Subcutaneous adipose tissue (tissue), 4 donors: Measurements from ENCODE around the gene TRPC4AP. TPM values are rescaled to one million over a fixed set of nuclear protein-coding genes. Genes with fewer than 3 reads are reported as not detected.

Source experiments
- CTCF ChIP-seq: fragments of 450-650 bp; IDR thresholded peaks from one replicate; pipeline ENCODE4 v1.5.1; 2016; ENCODE audit warnings: low read depth, mild to moderate bottlenecking, control low read depth, antibody characterized with exemption, moderate library complexity
- total RNA-seq, 4 donors: library from RNA; depleted of rRNA; stranded (reverse); fragments of >200 nt; gene quantifications; one replicate each; pipeline ENCODE4 v1.1.0, GENCODE V29; 2016

The TRPC4AP gene
- total RNA-seq, 4 donors from 2014 or later, result 76.6 to 112 (median 78.5) TPM

- no peak for TF ChIP-seq CTCF
These were observed 120.9 kb downstream of the TRPC4AP start for GRCh38 chr20:34971561-34972235.

- no peak for TF ChIP-seq CTCF
These were observed 121.6 kb downstream of the TRPC4AP start for GRCh38 chr20:34970846-34971560.

DNA sequence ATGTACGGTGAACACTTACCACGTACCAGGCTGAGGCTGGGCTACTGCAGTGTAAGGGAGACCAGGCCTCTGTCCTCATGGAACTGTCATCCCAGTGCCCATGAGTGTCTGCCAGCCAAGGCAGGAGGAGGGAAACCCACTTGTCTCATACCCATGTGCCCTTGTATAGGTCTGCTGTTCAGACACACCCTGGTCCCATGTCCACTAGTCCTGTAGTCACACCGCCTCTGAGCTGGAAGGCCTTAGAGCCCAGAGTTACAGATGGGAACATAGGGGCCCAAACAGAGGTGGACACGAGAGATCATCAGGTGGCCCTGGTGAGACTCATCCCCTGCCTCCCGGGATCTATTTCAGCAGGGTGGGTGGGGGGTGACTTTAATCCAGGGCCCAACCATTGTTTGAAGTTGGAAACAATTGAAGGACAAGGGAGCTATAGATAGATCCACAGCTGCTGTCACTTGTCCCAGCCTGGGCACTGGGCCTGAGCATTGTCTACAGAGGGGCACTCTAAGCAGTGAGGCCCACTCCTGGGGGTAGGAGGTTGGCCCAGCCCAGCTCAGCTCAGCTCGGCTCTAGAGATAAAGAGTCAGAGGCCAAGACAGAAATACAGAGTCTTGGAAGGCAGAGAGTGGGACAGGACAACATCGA, 122.3 kb downstream of the TRPC4AP start:
- TF ChIP-seq CTCF, result no peak

DNA sequence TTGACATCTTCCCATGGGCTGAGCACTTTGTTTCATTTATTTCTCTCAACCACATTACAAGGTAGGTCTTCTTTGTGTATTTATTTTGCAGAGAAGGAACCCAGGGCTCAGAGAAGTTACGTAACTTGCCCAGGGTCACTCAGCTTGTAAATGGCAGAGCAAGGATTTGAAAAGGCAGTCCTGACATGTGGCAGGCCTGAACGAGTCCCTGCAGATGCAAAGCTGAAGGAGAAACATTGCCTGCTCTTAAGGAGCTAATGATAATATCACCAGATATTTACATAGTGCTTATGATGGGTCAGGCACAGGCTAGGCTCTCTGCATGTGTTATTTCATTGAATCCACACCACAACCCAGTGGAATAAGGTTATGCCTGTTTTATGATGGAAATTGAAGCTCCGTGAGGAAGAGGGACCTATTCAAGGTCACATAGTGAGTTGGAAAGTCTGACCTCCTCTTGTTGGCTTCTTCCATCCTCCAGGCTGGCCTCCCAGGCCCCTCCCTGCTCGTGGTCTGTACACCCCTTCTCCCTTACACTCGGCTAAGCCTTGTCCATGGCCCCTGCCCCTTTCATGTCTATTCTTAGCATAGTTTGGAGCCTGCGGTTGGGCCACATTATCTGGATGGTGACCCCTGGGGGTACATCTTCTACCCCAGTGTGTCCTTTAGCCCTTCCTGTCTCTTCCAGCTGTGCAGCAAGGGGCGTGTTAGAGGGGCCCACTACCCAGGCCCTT, 124.4 kb downstream of the TRPC4AP start:
- TF ChIP-seq CTCF, result no peak

- no peak for TF ChIP-seq CTCF
These were observed 125.2 kb downstream of the TRPC4AP start for GRCh38 chr20:34967421-34967820.

- no peak for TF ChIP-seq CTCF
These were observed 127.6 kb downstream of the TRPC4AP start for GRCh38 chr20:34965051-34965450.

- no peak for TF ChIP-seq CTCF
These were observed 128.1 kb downstream of the TRPC4AP start for GRCh38 chr20:34964486-34964885.
